Measurements from ENCODE around the gene TMEM181.
A peak's percentile ranks its signal among the peaks of the same experiment; 100 is the strongest.

DNA sequence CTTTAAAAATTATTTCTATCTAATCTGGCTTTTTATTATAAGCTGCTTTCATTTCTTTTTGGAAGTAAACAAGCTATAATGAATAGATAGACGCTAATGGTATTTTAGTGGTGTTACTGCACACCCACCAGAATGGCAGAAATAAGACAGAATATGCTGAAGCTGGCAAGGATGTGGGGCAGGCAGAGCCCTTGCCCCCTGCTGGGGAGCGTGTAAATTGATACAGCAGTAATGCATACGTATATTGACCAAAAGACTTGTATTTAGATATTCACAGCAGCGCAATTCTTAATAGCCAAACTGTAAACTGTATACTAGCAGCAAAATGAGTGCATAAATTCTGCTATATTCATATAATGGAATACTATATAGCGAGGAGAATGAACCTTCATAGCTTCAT is 35.3 kb downstream of the TMEM181 start:
- TF ChIP-seq, protein P1, sequence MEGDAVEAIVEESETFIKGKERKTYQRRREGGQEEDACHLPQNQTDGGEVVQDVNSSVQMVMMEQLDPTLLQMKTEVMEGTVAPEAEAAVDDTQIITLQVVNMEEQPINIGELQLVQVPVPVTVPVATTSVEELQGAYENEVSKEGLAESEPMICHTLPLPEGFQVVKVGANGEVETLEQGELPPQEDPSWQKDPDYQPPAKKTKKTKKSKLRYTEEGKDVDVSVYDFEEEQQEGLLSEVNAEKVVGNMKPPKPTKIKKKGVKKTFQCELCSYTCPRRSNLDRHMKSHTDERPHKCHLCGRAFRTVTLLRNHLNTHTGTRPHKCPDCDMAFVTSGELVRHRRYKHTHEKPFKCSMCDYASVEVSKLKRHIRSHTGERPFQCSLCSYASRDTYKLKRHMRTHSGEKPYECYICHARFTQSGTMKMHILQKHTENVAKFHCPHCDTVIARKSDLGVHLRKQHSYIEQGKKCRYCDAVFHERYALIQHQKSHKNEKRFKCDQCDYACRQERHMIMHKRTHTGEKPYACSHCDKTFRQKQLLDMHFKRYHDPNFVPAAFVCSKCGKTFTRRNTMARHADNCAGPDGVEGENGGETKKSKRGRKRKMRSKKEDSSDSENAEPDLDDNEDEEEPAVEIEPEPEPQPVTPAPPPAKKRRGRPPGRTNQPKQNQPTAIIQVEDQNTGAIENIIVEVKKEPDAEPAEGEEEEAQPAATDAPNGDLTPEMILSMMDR (IDR thresholded peaks at IDR 0.05) = peak in 4 of 6 experiments; percentile 9 to 28 (median 18)
- no peak for TF ChIP-seq POLR2A (IDR thresholded peaks at IDR 0.05)
